Measurements from ENCODE around the gene PHF21A.
A peak's percentile ranks its signal among the peaks of the same experiment; 100 is the strongest.

Gene PHF21A

GRCh38 chr11:46075168-46075567 is 46.1 kb downstream of the PHF21A start:
- no peak for DNase-seq (ENCODE audit: low spot score)

DNA sequence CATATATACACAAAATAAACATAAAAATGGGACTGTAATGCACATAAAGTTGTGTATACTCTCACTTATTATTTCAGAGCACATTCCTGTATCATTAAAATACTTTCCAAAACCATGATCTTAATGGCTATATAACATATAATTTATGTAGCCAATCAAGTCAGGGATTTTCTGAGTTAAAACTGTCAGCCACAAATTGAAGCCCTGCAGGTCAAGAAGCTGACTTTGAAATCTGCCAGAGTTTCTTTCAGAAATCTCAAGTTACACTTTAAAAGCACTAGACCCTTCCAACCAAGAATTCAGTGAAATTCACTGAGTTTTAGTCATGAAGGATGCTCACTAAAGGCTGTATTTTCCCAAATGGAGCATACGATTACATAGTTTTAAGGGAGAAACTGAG is 47.6 kb downstream of the PHF21A start:
- DNase-seq (ENCODE audit: low spot score) = no peak

GRCh38 chr11:46072172-46072964 is 48.9 kb downstream of the PHF21A start:
- DNase-seq (ENCODE audit: low spot score) = no peak

- no peak for DNase-seq (ENCODE audit: low spot score)
Measured at GRCh38 chr11:46071091-46071490, 50.2 kb downstream of the PHF21A start.

DNA sequence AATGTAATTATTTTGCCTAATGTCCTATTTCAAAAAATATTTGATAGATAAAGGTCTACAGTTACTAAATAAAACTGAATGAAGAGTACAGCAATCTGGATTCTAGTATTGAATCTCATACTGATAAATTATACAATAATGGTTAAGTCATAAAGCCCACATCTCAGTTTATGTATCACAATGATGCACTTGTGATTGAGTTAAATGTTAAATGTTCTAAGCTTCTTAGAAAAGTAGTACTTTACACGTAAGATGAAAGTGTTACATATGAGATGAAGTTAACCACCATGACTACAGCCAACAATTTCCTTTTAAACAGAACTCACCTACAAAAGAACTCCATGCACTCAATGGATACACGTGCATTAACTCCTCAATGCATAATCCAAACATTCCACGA is 51.7 kb downstream of the PHF21A start:
- DNase-seq (ENCODE audit: low spot score) = no peak

GRCh38 chr11:46066335-46066734 is 54.9 kb downstream of the PHF21A start:
- no peak for DNase-seq (ENCODE audit: low spot score)

- DNase-seq (ENCODE audit: low spot score) = no peak
Measured at GRCh38 chr11:46065681-46066080, 55.6 kb downstream of the PHF21A start.

GRCh38 chr11:46064221-46064620 is 57.0 kb downstream of the PHF21A start:
- DNase-seq (ENCODE audit: low spot score) = no peak

DNA sequence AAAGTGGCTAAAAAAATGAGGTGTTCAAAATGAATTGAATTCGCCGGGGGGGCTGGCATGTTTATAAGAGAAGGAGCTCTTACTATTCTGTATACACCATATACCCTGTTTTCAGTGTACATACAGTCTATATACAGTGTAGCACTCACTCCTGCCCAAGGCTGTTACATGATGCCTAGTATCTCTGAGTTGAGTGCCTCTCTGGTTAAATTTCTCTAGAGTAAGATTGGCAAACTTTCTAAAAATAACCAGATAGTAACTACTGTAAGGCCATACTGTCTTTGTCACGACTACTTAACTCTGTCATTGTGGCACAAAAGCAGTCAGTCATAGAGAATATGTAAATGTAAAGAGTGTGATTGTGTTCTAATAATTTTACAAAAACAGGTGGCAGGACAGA is 58.1 kb downstream of the PHF21A start:
- no peak for DNase-seq (ENCODE audit: low spot score)

DNA sequence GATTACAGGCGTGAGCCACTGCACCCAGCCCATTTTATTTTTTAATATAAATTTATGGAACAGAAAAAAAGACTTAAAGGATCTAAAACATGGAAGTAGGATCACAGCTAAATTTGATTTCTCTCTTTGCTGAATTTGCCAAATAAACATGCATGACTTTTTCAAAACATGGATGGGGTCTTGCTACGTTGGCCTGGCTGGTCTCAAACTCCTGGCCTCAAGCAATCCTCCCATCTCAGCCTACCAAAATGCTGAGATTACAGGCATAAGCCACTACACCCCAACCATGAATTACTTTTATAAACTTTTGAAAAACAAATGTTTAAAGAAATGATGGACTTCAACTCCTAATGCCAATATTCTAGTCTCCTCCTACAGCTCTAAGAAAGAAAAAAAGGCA is 61.2 kb downstream of the PHF21A start:
- no peak for DNase-seq (ENCODE audit: low spot score)

DNA sequence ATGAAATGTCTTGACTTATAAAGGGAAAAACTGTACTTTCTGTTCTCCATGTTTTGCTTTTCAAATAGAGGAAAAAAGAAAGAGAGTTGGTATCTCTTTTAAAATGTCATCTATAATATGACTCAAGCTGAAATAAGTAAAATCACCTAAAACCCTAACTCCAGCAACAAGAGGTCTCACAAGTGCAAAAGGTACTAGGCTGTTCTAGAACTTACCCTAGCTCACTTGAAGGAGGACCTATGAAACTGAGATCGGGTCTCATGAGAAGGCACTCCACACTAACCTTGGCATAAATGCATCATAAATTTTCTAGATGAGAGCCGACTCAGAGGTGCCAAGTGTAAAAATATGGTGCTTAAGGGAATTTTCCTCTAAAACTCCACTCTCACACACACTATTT is 63.8 kb downstream of the PHF21A start:
- DNase-seq (ENCODE audit: low spot score) = no peak

DNA sequence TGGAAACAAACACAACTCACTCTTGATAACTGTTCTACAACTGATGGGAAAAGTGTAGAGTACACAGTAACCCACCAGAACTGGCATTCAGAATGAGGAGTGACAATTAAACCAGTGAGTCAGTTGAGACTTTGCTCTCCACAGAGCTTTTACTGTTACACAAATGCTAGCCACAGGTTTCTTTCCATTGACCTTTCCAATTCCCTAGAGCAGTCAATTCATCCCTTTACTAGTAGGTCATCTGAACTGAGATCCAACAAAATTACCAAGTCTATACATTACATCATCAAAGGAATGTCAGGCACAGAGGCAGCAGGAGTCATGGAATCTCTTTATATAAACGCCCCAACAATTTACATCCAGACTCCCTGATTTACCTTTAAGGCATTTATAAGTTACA is 65.9 kb downstream of the PHF21A start:
- DNase-seq (ENCODE audit: low spot score) = no peak

GRCh38 chr11:46051102-46051501 is 70.2 kb downstream of the PHF21A start:
- DNase-seq (ENCODE audit: low spot score) = no peak

DNA sequence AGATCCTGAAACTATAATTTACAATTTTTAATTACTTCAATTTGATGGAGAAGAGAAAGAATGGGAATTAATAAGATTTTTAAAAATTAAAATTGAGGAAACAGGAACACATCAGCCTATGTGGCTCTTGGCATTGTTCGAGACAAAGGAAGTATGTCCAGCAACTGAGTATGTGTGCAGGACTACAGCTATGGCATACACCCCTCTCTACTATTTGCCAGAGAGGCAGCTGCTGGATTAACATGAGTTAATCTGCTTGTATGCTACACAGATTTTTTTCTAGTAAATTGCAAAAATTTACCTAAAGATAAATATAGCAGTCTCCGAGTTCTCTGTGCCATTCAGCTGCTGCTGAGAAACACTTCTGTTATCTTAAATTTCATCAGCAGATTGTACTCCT is 70.6 kb downstream of the PHF21A start:
- peak; percentile 34 for DNase-seq (ENCODE audit: low spot score)

DNA sequence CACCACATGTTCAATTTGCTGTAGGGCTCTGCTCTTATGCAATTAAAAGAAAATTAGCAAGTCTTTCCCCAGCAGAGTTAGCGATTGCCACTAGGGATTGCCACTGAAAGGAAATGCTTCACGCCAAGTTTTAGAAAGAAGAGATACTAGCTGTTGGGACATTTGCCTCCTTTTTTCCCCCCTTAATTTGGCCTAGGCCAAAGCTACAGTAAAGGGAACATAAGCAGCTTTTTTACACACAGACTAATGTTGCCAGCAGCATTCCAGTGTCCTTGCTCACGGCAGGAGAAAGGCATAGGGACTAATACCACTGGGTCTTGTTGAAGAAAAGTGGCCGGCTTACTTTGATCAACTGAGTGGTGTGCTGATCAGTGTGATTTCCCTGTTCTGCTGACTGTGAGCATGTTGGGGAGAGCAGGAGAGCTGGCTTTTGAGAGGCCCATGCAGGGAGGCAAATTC is 71.2 kb downstream of the PHF21A start:
- peak; percentile 21 for DNase-seq (ENCODE audit: low spot score)

GRCh38 chr11:46049325-46049897 is 71.8 kb downstream of the PHF21A start:
- peak; percentile 13 for DNase-seq (ENCODE audit: low spot score)

GRCh38 chr11:46048198-46048597 is 73.1 kb downstream of the PHF21A start:
- DNase-seq (ENCODE audit: low spot score) = no peak

GRCh38 chr11:46047520-46047919 is 73.7 kb downstream of the PHF21A start:
- no peak for DNase-seq (ENCODE audit: low spot score)

- no peak for DNase-seq (ENCODE audit: low spot score)
Measured at GRCh38 chr11:46045811-46046210, 75.4 kb downstream of the PHF21A start.

GRCh38 chr11:46044601-46045000 is 76.7 kb downstream of the PHF21A start:
- DNase-seq (ENCODE audit: low spot score) = no peak

- no peak for DNase-seq (ENCODE audit: low spot score)
Measured at GRCh38 chr11:46039990-46040389, 81.3 kb downstream of the PHF21A start.

- DNase-seq (ENCODE audit: low spot score) = no peak
Measured at GRCh38 chr11:46038529-46038928, 82.7 kb downstream of the PHF21A start.

- DNase-seq (ENCODE audit: low spot score) = no peak
Measured at GRCh38 chr11:46036969-46037368, 84.3 kb downstream of the PHF21A start.

GRCh38 chr11:46036009-46036408 is 85.2 kb downstream of the PHF21A start:
- no peak for DNase-seq (ENCODE audit: low spot score)

Measured in D341Med (cell line).